Coronary artery (tissue), 2 donors: ENCODE data around the gene RGS14.
A peak's percentile ranks its signal among the peaks of the same experiment; 100 is the strongest.

Experiments used
- DNase-seq: peaks from one replicate; pipeline ENCODE4 v3.0.0-alpha.2; 2017; ENCODE audit warnings: low spot score
- H3K27ac ChIP-seq, 2 donors: fragments of 200-600 bp; sonication (generic); one replicate each; pipeline ENCODE4 v1.5.1; 2016 to 2019
- H3K4me3 ChIP-seq: fragments of 200-600 bp; sonication (generic); 2 replicates; pipeline ENCODE4 v1.5.1; 2016; ENCODE audit warnings: mild to moderate bottlenecking, moderate library complexity
- CTCF ChIP-seq: fragments of 200-600 bp; sonication (generic); IDR thresholded peaks from one replicate; pipeline ENCODE4 v1.5.1; 2019; ENCODE audit warnings: antibody characterized with exemption

Gene RGS14

GRCh38 chr5:177351392-177352329 lies 6.1 kb upstream of the RGS14 start, which contains the start of gene LMAN2:
Gene LMAN2 (minus strand): TSS chr5:177351668. CDS start chr5:177351647, 21 bp downstream.
- H3K27ac ChIP-seq: peak within 1 kb of the TSS; percentile 57 to 88
- no peak for TF ChIP-seq CTCF
- H3K4me3 ChIP-seq: peak within 1 kb of the TSS; percentile 84
- peak; percentile 94 for DNase-seq

GRCh38 chr5:177353093-177353492 lies 4.6 kb upstream of the RGS14 start:
- no peak for TF ChIP-seq CTCF
- no peak for DNase-seq
- Histone ChIP-seq H3K4me3 (no peak overlapping the region), H3K27ac (no peak overlapping the region)

- no peak for TF ChIP-seq CTCF
- H3K4me3 ChIP-seq: no peak overlapping the region
- no peak for DNase-seq
- no peak overlapping the region for H3K27ac ChIP-seq
Measured at GRCh38 chr5:177354256-177354655, 3.5 kb upstream of the RGS14 start.

GRCh38 chr5:177354711-177355110 lies 3.0 kb upstream of the RGS14 start:
- TF ChIP-seq CTCF: no peak
- DNase-seq: no peak
- H3K27ac ChIP-seq: no peak overlapping the region
- H3K4me3 ChIP-seq: no peak overlapping the region

GRCh38 chr5:177355162-177355867 lies 2.4 kb upstream of the RGS14 start:
- TF ChIP-seq CTCF: no peak
- DNase-seq: no peak
- Histone ChIP-seq H3K27ac (no peak overlapping the region), H3K4me3 (no peak overlapping the region)

GRCh38 chr5:177355868-177356168 lies 1.9 kb upstream of the RGS14 start:
- no peak for TF ChIP-seq CTCF
- H3K4me3 ChIP-seq: no peak overlapping the region
- no peak for DNase-seq
- no peak overlapping the region for H3K27ac ChIP-seq
